NCI-H187 (cell line): Measurements from ENCODE around the gene ANKRD23.

Source experiments
- DNase-seq, 2 experiments: peaks; one replicate each; lab custom pipeline; 2025; lab: John Stamatoyannopoulos, UW

The ANKRD23 gene

GRCh38 chr2:96877042-96877451 lies 33.2 kb upstream of the ANKRD23 start:
- DNase-seq: no peak

DNA sequence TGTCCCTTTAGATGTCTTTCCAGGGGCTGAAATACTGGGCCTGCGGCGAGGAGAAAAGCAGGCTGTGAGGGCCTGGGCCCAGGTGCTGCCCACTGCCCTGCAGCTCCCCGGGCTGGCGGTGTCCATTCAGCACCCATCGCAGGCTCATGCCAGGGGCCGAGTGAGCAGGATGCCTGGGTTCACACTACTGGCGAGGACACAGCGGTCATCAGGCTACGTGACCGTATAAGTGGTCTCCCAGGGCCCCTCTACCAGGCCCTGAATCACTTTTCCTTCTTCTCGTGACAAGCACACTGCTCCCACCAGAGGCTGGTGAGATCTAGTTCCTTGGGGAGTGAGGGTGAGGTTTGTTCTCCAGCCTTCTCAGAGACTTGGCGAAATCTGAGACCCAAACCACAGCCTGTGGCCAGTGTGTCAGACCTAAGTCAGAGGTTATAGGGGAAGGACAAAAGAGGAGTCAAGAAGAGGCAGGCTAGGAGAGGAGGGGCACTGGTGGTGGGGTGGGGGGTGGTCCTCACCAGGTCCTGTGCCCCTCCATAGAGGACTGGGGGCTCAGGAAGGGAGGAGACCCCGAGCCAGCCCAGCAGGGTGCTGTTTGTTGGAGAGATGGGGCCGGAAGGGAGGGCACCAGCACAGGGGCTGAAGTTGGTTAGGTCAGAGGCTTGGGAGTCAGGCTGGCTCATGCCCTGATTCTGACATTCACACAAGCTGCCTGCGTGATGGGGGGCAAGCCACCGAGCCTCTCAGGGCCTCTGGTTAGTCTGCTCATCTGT lies 32.6 kb upstream of the ANKRD23 start:
- DNase-seq: no peak

- DNase-seq: no peak
Observed at GRCh38 chr2:96875498-96876268, 31.9 kb upstream of the ANKRD23 start.

GRCh38 chr2:96874198-96874831 lies 30.5 kb upstream of the ANKRD23 start:
- DNase-seq: no peak

DNA sequence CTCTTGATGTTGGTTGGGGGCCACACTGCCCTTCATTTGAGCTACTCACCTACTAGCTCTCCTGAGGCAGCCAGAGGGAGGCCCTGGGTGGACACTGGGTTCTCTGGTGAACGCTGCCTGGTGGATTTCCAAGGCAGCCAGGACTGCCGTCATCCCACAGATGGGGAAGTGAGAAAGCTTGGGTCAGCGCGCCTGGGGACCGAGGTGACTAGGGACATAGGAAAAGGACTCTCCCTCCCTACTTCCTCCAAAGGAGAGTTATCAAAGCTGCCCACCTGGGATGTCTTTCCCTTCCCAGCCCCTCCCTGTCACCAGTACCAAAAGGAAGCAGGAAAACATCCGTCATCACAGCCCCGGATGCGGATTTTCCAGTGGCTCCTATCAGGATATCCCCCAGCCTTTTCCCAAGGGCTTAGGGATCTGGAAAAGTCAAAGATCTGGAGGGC lies 29.9 kb upstream of the ANKRD23 start:
- DNase-seq: no peak

DNA sequence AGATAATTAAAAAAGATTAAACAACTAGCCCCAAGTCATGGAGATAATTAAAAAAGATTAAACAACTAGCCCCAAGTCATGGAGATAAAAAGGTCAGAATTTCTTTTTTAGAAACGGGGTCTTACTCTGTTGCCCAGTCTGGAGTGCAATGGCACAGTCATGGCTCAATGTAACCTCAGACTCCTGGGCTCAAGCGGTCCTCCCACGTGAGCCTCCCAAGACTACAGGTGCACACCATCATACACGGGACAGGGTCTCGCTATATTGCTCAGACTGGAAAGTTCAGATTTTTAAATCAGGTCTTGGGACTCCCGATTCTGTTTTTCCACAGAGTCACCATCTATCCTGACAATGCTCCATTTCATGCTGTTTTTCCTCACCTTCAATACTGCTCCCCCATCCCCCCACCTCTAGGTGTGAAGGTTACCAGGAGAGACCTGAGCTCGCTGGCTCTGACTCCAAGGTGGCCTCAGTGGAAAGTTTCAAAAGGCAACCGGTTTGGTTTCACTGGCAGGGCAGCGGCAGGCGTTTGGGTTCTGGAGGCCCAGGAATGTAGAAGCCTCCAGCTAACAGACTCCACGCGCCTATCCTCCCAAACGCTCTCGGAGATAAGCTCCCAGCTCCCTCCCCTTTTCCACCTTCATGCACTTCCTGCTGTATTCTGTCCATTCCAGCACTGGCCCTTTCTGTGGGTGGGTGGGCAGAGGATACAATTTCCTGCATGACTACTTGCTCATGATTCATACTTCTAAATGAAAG lies 28.9 kb upstream of the ANKRD23 start:
- no peak for DNase-seq

DNA sequence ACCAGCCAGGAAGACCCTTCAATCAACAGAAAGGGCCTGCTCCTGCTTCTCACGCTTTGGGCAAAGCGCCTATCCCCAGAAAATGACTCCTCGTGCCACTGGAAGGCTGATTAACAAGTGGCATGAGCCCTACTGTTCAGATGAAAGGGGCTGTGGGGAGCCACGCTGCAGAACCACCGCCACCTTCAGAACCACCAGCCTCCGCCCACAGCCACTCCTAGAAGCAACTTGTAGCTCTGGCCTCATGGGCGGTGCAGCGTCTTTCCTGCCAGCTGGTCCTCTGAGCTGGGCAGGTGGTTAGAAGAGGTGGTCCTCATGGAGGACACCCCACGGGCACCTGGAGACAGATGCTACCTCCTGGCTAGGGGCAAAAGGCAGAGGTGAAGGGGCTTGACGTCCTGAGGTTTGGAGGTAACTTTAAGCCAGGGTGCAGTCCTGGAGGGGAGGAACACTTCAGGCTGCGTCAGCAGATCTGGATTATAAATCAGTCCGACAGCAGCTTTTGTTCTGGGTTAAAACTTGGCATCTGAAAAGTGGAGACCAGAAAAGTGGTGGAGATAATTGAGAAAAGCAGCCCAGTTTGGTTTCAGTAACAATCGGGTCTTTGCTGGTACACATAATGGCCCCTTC lies 26.9 kb upstream of the ANKRD23 start:
- DNase-seq: peak; percentile 28 to 61

DNA sequence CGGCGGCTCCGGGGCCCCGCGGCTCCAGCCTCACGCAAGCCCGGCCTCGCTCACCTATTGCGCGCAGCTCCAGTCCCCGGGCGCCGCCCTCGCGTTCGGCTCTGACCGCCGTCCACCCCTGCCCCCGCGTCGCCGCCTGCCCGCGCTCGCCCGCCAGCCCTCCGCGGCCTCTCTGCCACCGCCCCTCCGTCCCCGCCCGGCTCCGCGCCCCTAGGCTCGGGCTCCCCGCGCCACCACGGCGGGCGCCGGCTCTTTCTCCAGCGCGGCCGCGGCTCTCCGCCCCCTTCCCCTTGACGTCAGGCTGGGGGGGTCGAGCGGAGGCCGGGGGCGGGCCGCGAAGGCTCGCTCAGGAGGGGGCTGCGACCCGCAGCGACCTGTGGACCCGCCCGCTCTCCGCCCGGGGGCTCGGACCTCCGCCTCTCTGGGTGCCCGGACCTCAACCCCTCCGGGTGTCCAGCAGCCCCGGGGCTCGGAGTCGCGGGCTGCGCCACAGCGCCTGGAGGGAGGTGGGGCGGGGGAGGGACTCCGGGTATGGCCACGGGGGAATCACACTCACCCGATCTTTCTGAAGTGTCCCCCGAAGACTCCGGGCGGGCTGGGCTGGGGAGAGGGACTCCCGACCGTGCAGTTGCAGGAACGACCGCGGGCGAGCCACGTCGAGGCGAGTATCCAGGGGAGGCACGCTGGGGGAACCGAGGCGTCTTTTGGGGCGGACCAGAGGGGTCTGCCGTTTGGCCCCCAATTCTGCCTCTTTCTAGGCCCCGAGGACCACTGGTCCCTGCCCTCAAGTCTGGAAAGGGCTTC lies 26.2 kb upstream of the ANKRD23 start, which contains the start of gene SEMA4C:
Gene SEMA4C (minus strand): TSS at position 259 of the 804 bp plus-strand sequence. CDS start 2,194 bp downstream, outside the sequence.
- DNase-seq: no peak

GRCh38 chr2:96869281-96869821 lies 25.5 kb upstream of the ANKRD23 start:
- peak in 1 of 2 experiments; percentile 24 for DNase-seq

DNA sequence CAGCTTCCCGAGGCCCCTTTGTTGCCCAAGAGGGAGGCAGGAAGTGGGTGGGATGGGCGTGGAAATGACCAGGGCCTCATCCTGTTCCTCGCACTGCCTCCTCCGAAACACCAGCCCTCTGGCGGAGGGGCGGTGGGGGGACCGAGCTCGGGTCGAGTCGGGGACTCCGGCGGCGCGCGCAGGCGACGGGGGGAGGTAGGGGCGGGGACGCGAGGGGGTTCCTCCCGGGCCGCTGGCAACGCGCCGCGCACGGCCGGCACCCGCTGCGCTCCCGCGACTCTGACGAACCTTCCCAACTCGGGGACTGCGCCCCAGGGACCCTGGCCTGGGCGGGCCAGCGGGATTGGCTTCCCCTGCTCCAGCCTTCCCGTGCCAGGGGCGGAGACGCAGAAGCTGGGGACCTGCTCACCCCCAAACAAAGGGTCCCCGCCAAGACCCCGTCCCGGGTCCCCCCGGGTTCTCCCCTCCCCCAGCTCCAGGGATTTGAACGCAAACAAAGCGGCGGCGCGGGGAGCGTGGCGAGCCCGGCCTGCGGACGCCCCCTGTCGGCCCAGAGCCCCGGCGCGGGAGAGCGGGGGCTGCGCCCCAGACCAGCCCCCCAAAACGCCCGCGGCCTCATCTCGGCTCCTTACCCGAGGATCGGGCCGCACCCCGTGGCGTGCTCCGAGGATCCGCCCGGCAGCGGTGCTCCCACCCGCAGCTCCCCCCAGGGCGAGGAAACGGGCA lies 24.9 kb upstream of the ANKRD23 start:
- DNase-seq: no peak

- DNase-seq: no peak
Observed at GRCh38 chr2:96867756-96868554, 24.1 kb upstream of the ANKRD23 start.

DNA sequence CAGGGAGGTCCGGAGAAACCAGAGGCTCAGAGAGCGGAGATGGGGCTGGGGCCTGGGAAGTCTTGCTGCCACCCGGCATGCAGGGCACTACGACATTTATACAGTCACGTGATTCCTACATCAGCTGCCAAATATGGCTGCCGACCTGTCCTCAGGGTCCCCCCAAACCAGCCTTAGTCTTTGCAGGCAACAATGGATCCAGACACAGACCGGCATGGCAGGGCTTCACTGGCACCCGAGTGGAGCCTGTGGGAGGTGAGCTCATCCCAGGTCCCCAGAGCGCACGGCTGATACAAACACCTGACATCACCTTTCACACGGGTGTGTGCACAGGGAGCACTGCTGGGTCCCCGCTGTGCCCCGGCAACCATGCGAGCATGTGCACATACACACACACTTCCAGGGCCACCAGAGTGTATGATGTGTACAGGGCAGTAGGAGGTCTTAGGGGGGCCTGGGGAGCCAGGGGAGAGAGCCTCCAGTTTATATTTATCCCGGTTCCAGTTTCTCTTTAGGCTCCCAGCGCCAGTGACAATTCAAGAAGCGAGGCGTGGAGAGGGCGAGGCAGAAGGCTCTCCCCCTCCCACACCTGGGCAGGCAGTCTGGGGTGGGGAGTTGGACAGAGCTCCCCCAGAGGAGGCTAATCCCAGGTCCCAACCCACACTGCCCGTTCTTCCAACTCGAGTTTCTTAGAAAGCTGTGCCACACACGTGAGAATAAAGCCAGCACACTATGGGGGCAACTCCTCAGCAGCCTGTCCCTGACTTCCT lies 23.4 kb upstream of the ANKRD23 start:
- DNase-seq: no peak

GRCh38 chr2:96866586-96866985 lies 22.8 kb upstream of the ANKRD23 start:
- DNase-seq: no peak

GRCh38 chr2:96866149-96866548 lies 22.3 kb upstream of the ANKRD23 start:
- no peak for DNase-seq

DNA sequence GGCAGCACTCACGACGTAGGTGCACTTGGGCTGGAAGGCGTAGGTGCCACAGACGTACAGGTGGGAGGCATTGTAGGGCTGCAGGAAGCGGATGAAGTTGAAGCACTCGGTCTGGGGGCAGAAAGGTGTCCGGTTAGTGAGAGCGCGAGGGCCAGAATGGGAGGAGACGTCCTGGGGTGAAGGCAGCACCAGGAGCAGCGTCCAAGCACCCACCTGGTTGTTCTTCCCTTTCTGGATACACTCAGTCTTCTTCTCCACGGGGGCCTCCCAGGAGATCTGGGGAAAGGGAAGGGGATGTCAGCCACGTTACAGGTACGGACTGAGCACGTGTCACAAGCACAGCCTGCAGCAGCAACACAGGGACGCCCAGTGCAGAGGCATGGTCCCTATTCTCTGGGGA lies 21.8 kb upstream of the ANKRD23 start:
- no peak for DNase-seq

DNA sequence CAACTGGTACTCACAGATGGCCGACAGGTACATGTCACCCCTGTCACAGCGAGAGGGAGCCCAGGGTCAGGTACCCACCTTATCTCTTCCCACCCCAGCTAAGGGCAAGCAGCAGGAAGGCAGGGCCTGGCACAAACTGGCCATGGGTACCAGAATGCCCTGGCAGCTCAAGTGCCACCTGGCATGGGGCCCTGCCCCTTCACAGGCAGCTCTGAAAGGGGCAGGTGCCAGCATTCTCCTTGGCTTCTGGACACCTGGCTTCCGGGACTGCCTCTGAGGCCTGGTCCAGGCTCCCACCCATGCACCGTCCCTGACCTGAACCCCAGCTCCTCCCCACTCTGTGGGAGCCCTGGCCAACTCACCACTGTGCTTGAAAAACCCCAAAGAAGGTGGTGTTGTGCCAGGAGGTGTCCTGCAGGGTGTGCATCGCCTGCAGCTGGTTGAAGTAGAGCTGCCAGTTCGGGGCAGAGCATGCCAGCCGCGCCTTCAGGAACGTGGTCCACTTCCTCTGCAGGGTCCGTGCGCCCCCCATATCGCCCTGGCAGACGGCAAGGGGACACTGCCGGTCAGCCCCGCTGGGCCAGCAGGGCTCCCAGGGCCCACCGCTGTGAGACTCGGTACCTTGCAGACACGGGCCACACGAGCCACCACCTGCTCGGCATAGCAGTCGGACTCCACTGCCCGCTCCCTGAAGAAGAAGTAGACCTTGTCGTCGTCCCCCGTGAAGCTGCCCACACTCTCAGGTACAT lies 20.7 kb upstream of the ANKRD23 start:
- no peak for DNase-seq
